HepG2 (cell line): ENCODE data around the gene PPP1R18. TPM values are rescaled to one million over a fixed set of nuclear protein-coding genes. Genes with fewer than 3 reads are reported as not detected.

Source experiments
- ATAC-seq: fragments of 200-7000 bp; cut with Tn5 transposase; 3 replicates; pipeline ENCODE4 v1.9.1; 2020; ENCODE audit warnings: mild to moderate bottlenecking, moderate library complexity
- BruUV-seq: library from RNA; stranded (reverse); fragments of 400-500 nt; replicated peaks from 2 replicates; lab custom pipeline; 2021; lab: Mats Ljungman, UMichigan
- CTCF ChIA-PET: fragments of 300-600 bp; formaldehyde crosslinking; extraction: SDS; loops from one replicate; lab custom pipeline; 2021; ENCODE audit warnings: low total read pairs, inconsistent platforms, low intra/inter-chr PET ratio; lab: Yijun Ruan, JAX
- POLR2A ChIA-PET: fragments of 350-600 bp; sonication (Branson Sonifier 250); formaldehyde crosslinking; loops from one replicate; lab custom pipeline; 2020; ENCODE audit warnings: antibody characterized with exemption, inconsistent platforms; lab: Yijun Ruan, JAX
- DNase-seq: peaks from one replicate; pipeline ENCODE4 v3.0.0-alpha.2; 2015; ENCODE audit warnings: low spot score
- FAIRE-seq: peaks from 3 replicates; lab custom pipeline; 2011; peaks lifted over from hg19 to GRCh38; lab: Jason Lieb, UNC
- H2AFZ ChIP-seq: one replicate; pipeline ENCODE4 v1.6.1; 2011; ENCODE audit warnings: low read length, inconsistent platforms
- H3K27ac ChIP-seq: fragments of 300-600 bp; 3 replicates; pipeline ENCODE4 v1.8.0; 2011; ENCODE audit warnings: mixed run types, mild to moderate bottlenecking, mixed read lengths, low read length, inconsistent platforms; ENCODE audit not compliant: insufficient read depth; ENCODE audit errors: extremely low read length
- H3K27me3 ChIP-seq, 2 experiments: fragments of 200-600 bp in 1 of 2; 2 replicates in 1 of 2; 3 replicates in 1 of 2; pipeline versions ENCODE4 v1.6.0 to v1.8.0; 2011; ENCODE audit warnings: low read length in 2 of 2, mild to moderate bottlenecking in 2 of 2, moderate library complexity in 2 of 2, inconsistent platforms in 1 of 2; ENCODE audit not compliant: insufficient read depth in 2 of 2, control insufficient read depth in 1 of 2
- H3K36me3 ChIP-seq, 2 experiments: fragments of 200-600 bp in 1 of 2; replicated peaks in 1 of 2; 2 replicates in 1 of 2; 3 replicates in 1 of 2; pipeline versions ENCODE4 v1.5.1 to v1.8.0; 2011; ENCODE audit warnings: low read length in 2 of 2, inconsistent platforms in 1 of 2; ENCODE audit not compliant: insufficient read depth in 2 of 2, control insufficient read depth in 1 of 2
- H3K4me1 ChIP-seq: 2 replicates; pipeline ENCODE4 v1.5.1; 2012; ENCODE audit warnings: low read length, inconsistent platforms; ENCODE audit not compliant: insufficient read depth
- H3K4me2 ChIP-seq: 2 replicates; pipeline ENCODE4 v1.6.0; 2011; ENCODE audit warnings: low read depth, low read length, inconsistent platforms
- H3K4me3 ChIP-seq, 3 experiments: fragments of 200-600 bp in 1 of 3; sonication (generic), shearing (Covaris generic) in 1 of 3; replicated peaks in 1 of 3; 2 replicates each; pipeline ENCODE4 v1.5.1; 2011 to 2016; ENCODE audit warnings: low read length in 3 of 3, inconsistent platforms in 2 of 3, low read depth in 2 of 3, mild to moderate bottlenecking in 2 of 3, control low read depth in 1 of 3, mixed read lengths in 1 of 3; ENCODE audit not compliant: insufficient read depth in 1 of 3
- H3K79me2 ChIP-seq: one replicate; pipeline ENCODE4 v1.6.1; 2011; ENCODE audit warnings: low read length, inconsistent platforms; ENCODE audit not compliant: insufficient read depth
- H3K9ac ChIP-seq: 2 replicates; pipeline ENCODE4 v1.6.0; 2011; ENCODE audit warnings: mild to moderate bottlenecking, low read depth, low read length, inconsistent platforms; ENCODE audit not compliant: insufficient read depth
- H3K9me3 ChIP-seq: 2 replicates; pipeline ENCODE4 v1.5.1; 2012; ENCODE audit warnings: mild to moderate bottlenecking, low read length
- H4K20me1 ChIP-seq: 2 replicates; pipeline ENCODE4 v1.6.0; 2011; ENCODE audit warnings: inconsistent platforms, mild to moderate bottlenecking, low read length, moderate library complexity; ENCODE audit not compliant: insufficient read depth
- DNMT1 ChIP-seq: sonication (generic); formaldehyde crosslinking; IDR thresholded peaks from 2 replicates; pipeline ENCODE4 v1.5.1; 2020; ENCODE audit warnings: mild to moderate bottlenecking, missing genetic modification reagents
- FOXM1 ChIP-seq: sonication (generic); formaldehyde crosslinking; IDR thresholded peaks from 2 replicates; pipeline ENCODE4 v1.5.0; 2020; ENCODE audit warnings: missing genetic modification reagents
- HNRNPUL1 ChIP-seq: fragments of 200-400 bp; formaldehyde crosslinking; IDR thresholded peaks from 2 replicates; pipeline ENCODE4 v1.6.1; 2017; ENCODE audit warnings: low read depth, mild to moderate bottlenecking, low read length, moderate library complexity
- HOXA3 ChIP-seq: sonication (generic); formaldehyde crosslinking; IDR thresholded peaks from 2 replicates; pipeline ENCODE4 v1.5.0; 2020; ENCODE audit warnings: missing genetic modification reagents
- HOXA7 ChIP-seq: sonication (generic); formaldehyde crosslinking; IDR thresholded peaks from 2 replicates; pipeline ENCODE4 v1.8.1; 2022; ENCODE audit warnings: mild to moderate bottlenecking, missing genetic modification reagents, moderate library complexity
- JARID2 ChIP-seq: sonication (generic); formaldehyde crosslinking; IDR thresholded peaks from 2 replicates; pipeline ENCODE4 v1.8.1; 2023; ENCODE audit warnings: missing genetic modification reagents, inconsistent platforms; ENCODE audit not compliant: insufficient replicate concordance
- JUND ChIP-seq: sonication (generic); formaldehyde crosslinking; IDR thresholded peaks from 2 replicates; pipeline ENCODE4 v1.8.0; 2022; ENCODE audit warnings: mild to moderate bottlenecking, missing genetic modification reagents
- KDM3A ChIP-seq: IDR thresholded peaks from 2 replicates; pipeline ENCODE4 v1.6.1; 2018; ENCODE audit warnings: low read depth, missing compliant biosample characterization
- NR3C1 ChIP-seq: sonication (generic); formaldehyde crosslinking; IDR thresholded peaks from 2 replicates; pipeline ENCODE4 v1.4.0; 2020; ENCODE audit warnings: missing genetic modification reagents
- PBX3 ChIP-seq: sonication (generic); formaldehyde crosslinking; IDR thresholded peaks from 2 replicates; pipeline ENCODE4 v1.8.1; 2023; ENCODE audit warnings: missing genetic modification reagents, inconsistent platforms, borderline replicate concordance
- SIX1 ChIP-seq: sonication (generic); formaldehyde crosslinking; IDR thresholded peaks from 2 replicates; pipeline ENCODE4 v1.4.0; 2020; ENCODE audit warnings: missing genetic modification reagents, borderline replicate concordance
- SMAD9 ChIP-seq: sonication (generic); formaldehyde crosslinking; IDR thresholded peaks from 2 replicates; pipeline ENCODE4 v1.5.1; 2020; ENCODE audit warnings: mild to moderate bottlenecking, missing genetic modification reagents
- SOX13 ChIP-seq, 3 experiments: fragments of 450-650 bp in 1 of 3; sonication (generic) in 1 of 3; formaldehyde crosslinking in 1 of 3; IDR thresholded peaks in 2 of 3; conservative IDR thresholded peaks in 1 of 3; 2 replicates each; pipeline versions ENCODE4 v1.5.0 to v1.6.1; 2016 to 2020; ENCODE audit warnings: antibody characterized with exemption in 1 of 3, mild to moderate bottlenecking in 1 of 3, missing compliant biosample characterization in 1 of 3, missing genetic modification reagents in 1 of 3, moderate library complexity in 1 of 3
- THAP7 ChIP-seq: sonication (generic); formaldehyde crosslinking; IDR thresholded peaks from 2 replicates; pipeline ENCODE4 v1.8.1; 2023; ENCODE audit warnings: mild to moderate bottlenecking, missing genetic modification reagents
- ZBTB20 ChIP-seq: sonication (generic); formaldehyde crosslinking; IDR thresholded peaks from 2 replicates; pipeline ENCODE4 v1.8.1; 2023; ENCODE audit warnings: missing genetic modification reagents, low read depth, mild to moderate bottlenecking, borderline replicate concordance
- ZBTB3 ChIP-seq: sonication (generic); formaldehyde crosslinking; IDR thresholded peaks from 2 replicates; pipeline ENCODE4 v1.4.0; 2020; ENCODE audit warnings: low read depth, mild to moderate bottlenecking, moderate library complexity, missing genetic modification reagents, borderline replicate concordance
- ZNF274 ChIP-seq: sonication (generic); formaldehyde crosslinking; IDR thresholded peaks from 2 replicates; pipeline ENCODE4 v1.5.1; 2020; ENCODE audit warnings: mild to moderate bottlenecking, missing genetic modification reagents
- ZNF777 ChIP-seq: sonication (generic); formaldehyde crosslinking; IDR thresholded peaks from 2 replicates; pipeline ENCODE4 v1.4.0; 2020; ENCODE audit warnings: missing genetic modification reagents
- ZNF792 ChIP-seq: IDR thresholded peaks from 2 replicates; pipeline ENCODE4 v1.6.1; 2016
- WGBS: methylation state at CpG from one replicate; pipeline ENCODE4 v1.1.6; 2017; ENCODE audit warnings: low lambda C conversion rate; 5-methylcytosine and 5-hydroxymethylcytosine counted together
- in situ Hi-C: cut with HindIII; loops from 2 replicates; pipeline ENCODE4 v1.10.0; 2017; ENCODE audit warnings: low pct_unique_long_range_greater_than_20kb; ENCODE audit not compliant: extremely low pct_ligation_motif_present
- intact Hi-C: fragments of 100-400 bp; cut with micrococcal nuclease; formaldehyde crosslinking; loops from one replicate; pipeline ENCODE4 v1.10.0; 2022; ENCODE audit not compliant: unreplicated experiment
- polyA plus RNA-seq, 8 experiments: library from polyadenylated mRNA; depleted of rRNA in 3 of 8; stranded (reverse) in 7 of 8; unstranded in 1 of 8; fragments of >200 nt; fragmentation: Illumina TruSeq in 4 of 8; extraction: Trizol in 4 of 8; gene quantifications; 2 replicates each; pipeline versions ENCODE4 v1.2.1 to v1.2.3, GENCODE V29; 2011 to 2016; ENCODE audit warnings: low read depth in 4 of 8, missing spikeins in 1 of 8, mixed read lengths in 1 of 8; ENCODE audit not compliant: insufficient read depth in 1 of 8
- total RNA-seq, 5 experiments: library from RNA; depleted of rRNA; stranded (reverse); fragments of >200 nt; fragmentation: Illumina TruSeq; extraction: Trizol; gene quantifications; 2 replicates each; pipeline ENCODE4 v1.2.3, GENCODE V29; 2016; ENCODE audit warnings: low read depth in 1 of 5
- TF ChIP-seq, protein P1 (sequence below): sonication (generic); formaldehyde crosslinking; IDR thresholded peaks from 2 replicates; pipeline ENCODE4 v1.4.0; 2020; ENCODE audit warnings: missing genetic modification reagents

Gene PPP1R18
- total and polyA plus RNA-seq, 2 of the 13 experiments (the other 11 are each of a cell fraction or from before 2014, with no cell fraction given), result 4.9 to 9.2 TPM

GRCh38 chr6:30655743-30656094 lies 30.7 kb downstream of the PPP1R18 start (continued):
- 0 out of 2 replicates have a peak, but pooled peaks have one; percentile 8 for TF ChIP-seq KDM3A (CRISPR knock-in tag)
- 0 out of 2 replicates have a peak, but pooled peaks have one; percentile 8 for TF ChIP-seq ZNF777 (CRISPR knock-in tag)

DNA sequence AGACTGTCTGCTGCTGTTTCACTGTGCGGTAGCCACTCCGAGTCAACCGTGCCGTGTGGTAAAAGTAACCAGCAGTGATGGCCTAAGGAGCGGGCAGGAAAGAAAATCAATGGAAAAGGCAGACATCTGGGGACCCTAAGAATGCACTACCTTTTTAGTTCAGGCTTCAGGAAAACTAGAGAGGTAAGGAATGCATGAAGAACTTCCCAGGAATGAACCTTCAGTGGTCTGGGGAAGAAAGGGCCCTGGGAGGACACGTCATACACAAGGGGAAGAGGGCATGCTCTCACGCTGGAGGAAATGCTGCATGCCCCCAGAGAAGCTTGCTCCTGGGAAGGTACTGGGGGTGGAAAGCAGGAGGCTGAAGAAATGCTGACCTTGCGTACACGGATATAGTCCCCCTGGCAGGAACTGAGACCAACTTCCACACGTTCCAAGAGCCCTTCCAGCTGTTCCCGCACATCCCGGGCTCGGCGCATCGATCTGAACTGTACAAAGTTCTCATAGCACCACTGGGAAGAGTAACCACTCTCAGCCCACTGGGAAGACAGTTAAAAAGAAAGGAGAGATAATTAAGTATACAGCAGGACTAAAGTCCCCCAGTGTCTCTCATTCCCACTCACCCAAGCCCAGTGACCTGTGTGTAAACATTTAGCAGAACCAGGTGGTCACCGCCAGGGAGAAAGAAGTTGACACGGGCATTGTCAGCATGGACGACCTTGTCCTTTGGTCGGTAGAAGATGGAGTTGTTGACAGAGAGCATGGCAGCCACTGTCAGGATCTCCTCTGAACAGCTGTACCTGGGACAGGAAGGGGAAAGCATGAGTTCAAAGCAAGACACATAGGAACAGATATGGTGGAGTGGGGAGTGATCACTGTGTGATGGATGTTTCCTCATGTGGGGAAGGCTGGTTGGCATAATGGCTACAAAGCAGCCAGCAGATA lies 31.4 kb downstream of the PPP1R18 start:
- in situ Hi-C loops, result no loop called here
- peak; percentile 89 for ATAC-seq
- TF ChIP-seq HOXA7 (CRISPR knock-in tag), result no peak
- TF ChIP-seq ZBTB20 (CRISPR knock-in tag), result peak; percentile 78; the same call in 1 of the 2 replicates
- no peak for TF ChIP-seq DNMT1 (CRISPR knock-in tag)
- no peak for TF ChIP-seq NR3C1 (CRISPR knock-in tag)
- TF ChIP-seq PBX3, result no peak
- TF ChIP-seq JUND, result peak; percentile 71
- TF ChIP-seq THAP7 (CRISPR knock-in tag), result peak; percentile 78
- no peak for TF ChIP-seq FOXM1
- TF ChIP-seq ZNF792 (CRISPR knock-in tag), result peak; percentile 97
- TF ChIP-seq, protein P1, sequence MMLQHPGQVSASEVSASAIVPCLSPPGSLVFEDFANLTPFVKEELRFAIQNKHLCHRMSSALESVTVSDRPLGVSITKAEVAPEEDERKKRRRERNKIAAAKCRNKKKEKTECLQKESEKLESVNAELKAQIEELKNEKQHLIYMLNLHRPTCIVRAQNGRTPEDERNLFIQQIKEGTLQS (CRISPR knock-in tag), result no peak
- TF ChIP-seq HNRNPUL1, result no peak
- TF ChIP-seq SMAD9 (CRISPR knock-in tag), result no peak
- TF ChIP-seq SIX1, result peak; percentile 70; the same call in 1 of the 2 replicates
- peak; percentile 81 for TF ChIP-seq SOX13 (IDR thresholded peaks at IDR 0.05)
- peak in 1 of 2 experiments; percentile 97; a peak in 2 of 4 replicates for TF ChIP-seq SOX13 (CRISPR knock-in tag; conservative IDR thresholded peaks at IDR 0.05 in 1 of 2, IDR thresholded peaks at IDR 0.05 in 1 of 2)
- TF ChIP-seq ZBTB3 (CRISPR knock-in tag), result peak; percentile 70; the same call in 1 of the 2 replicates
- peak; percentile 86 for TF ChIP-seq ZNF274 (CRISPR knock-in tag)
- peak; percentile 97 for TF ChIP-seq HOXA3 (CRISPR knock-in tag)
- no peak for TF ChIP-seq JARID2 (CRISPR knock-in tag)

More for the DNA sequence above, 31.4 kb downstream of the PPP1R18 start:
- Histone ChIP-seq H3K9me3 (no peaks in the 10 kb centered on the region), H3K4me3 (0 out of 6 replicates have a peak overlapping the region, but pooled peaks of 1 of the 3 experiments have one; percentile 6), H3K36me3 (peaks cover 32 to 73% of the 10 kb centered on the region in 2 experiments), H3K27me3 (no peaks in the 10 kb centered on the region), H4K20me1 (no peaks in the 10 kb centered on the region), H3K27ac (peak overlapping the region; percentile 80), H2AFZ (no peak overlapping the region), H3K79me2 (no peaks in the 10 kb centered on the region), H3K4me2 (peak overlapping the region; percentile 61), H3K9ac (peak overlapping the region; percentile 46), H3K4me1 (peaks cover 53% of the 10 kb centered on the region)
- DNase-seq (peak; percentile 92), FAIRE-seq (peak; percentile 89)
- BruUV-seq, result no TSS peak
- ChIA-PET CTCF (no interaction called here), POLR2A (interaction anchor here (0.8 to 4.8 kb wide), 10 partner anchors 9 to 41 kb away, joined by 3 to 36 read pairs (median 5); partner anchors contain the start of genes ATAT1, C6orf136, DHX16 and MRPS18B)
- WGBS, result 47% methylated on average over 17 of the region's 19 CpGs
- intact Hi-C loops, result loop anchor here (2.0 to 5.0 kb wide), 2 partner anchors 18 to 38 kb away; partner anchors contain the start of genes DHX16, MRPS18B and PPP1R10
